Measurements from ENCODE around the gene RGS11.

RGS11 gene

GRCh38 chr16:265002-265529 is 10.7 kb downstream of the RGS11 start:
- CTCF ChIA-PET: interaction anchor here (1.0 kb wide), 1 partner anchor 16 kb away, joined by 3 read pairs; no protein-coding TSS in a partner anchor
- no peak for TF ChIP-seq CTCF (conservative IDR thresholded peaks at IDR 0.05; ENCODE audit: low read depth)
- H3K27ac ChIP-seq: peak overlapping the region; percentile 48
- POLR2A ChIA-PET (ENCODE audit: low non-redundant PET): interaction anchor here (0.6 kb wide), 1 partner anchor 89 kb away, joined by 3 read pairs; no protein-coding TSS in a partner anchor
- no peak for DNase-seq (ENCODE audit: low spot score)

GRCh38 chr16:264440-264951 is 11.2 kb downstream of the RGS11 start:
- CTCF ChIA-PET: interaction anchor here (1.0 kb wide), 1 partner anchor 15 kb away, joined by 3 read pairs; no protein-coding TSS in a partner anchor
- POLR2A ChIA-PET (ENCODE audit: low non-redundant PET): no interaction called here
- no peak for TF ChIP-seq CTCF (conservative IDR thresholded peaks at IDR 0.05; ENCODE audit: low read depth)
- DNase-seq (ENCODE audit: low spot score): no peak
- H3K27ac ChIP-seq: no peak overlapping the region

DNA sequence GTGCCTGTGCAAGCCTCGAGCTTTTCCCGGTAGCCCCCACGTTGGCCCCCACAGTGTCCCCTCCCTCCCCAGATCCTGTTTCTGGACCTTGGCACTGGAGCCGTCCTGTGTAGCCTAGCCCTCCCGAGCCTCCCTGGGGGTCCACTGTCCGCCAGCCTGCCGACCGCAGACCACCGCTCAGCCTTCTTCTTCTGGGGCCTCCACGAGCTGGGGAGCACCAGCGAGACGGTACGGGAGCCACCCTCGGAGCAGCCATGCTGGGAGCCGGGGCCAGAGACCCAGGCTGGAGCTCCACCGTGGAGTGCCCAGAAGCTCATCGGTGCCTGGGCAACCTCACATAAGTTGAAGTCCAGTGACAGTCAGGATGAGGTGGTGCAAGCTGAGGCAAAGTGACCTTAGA is 11.8 kb downstream of the RGS11 start:
- no peak overlapping the region for H3K27ac ChIP-seq
- TF ChIP-seq CTCF (conservative IDR thresholded peaks at IDR 0.05; ENCODE audit: low read depth): no peak
- ChIA-PET POLR2A (ENCODE audit: low non-redundant PET) (no interaction called here), CTCF (no interaction called here)
- no peak for DNase-seq (ENCODE audit: low spot score)

GRCh38 chr16:263182-263774 is 12.5 kb downstream of the RGS11 start:
- ChIA-PET POLR2A (ENCODE audit: low non-redundant PET) (no interaction called here), CTCF (interaction anchor here (0.7 kb wide), 1 partner anchor 22 kb away, joined by 4 read pairs; no protein-coding TSS in a partner anchor)
- TF ChIP-seq CTCF (conservative IDR thresholded peaks at IDR 0.05; ENCODE audit: low read depth): no peak
- no peak for DNase-seq (ENCODE audit: low spot score)
- H3K27ac ChIP-seq: no peak overlapping the region

DNA sequence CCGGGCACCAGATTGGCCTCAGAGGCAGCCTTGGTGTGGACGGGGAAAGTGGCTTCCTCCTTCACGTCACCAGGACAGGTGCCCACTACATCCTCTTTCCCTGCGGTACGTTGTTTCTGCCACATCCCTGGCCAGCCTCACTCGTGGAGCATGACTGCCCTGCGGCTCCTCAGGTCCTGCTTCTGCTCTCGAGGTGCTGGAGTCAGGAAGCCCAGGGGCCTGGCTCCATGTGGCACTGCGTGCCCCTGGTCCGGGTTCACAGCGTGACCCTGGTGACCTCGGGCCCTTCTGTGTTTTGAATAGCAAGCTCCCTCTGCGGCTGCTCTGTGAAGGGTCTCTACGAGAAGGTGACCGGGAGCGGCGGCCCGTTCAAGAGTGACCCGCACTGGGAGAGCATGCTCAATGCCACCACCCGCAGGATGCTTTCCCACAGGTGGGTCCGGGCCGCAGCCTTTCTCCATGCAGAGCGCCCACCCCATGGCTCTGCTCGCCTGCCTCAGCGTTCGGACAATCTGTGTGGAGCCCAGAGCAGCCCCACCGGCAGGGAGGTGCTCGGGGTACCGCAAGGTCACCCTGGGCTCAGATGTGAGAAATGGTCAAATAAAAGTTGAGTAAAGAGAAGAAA is 13.5 kb downstream of the RGS11 start:
- ChIA-PET POLR2A (ENCODE audit: low non-redundant PET) (no interaction called here), CTCF (no interaction called here)
- no peak overlapping the region for H3K27ac ChIP-seq
- TF ChIP-seq CTCF (conservative IDR thresholded peaks at IDR 0.05; ENCODE audit: low read depth): no peak
- DNase-seq (ENCODE audit: low spot score): no peak

GRCh38 chr16:261031-261691 is 14.6 kb downstream of the RGS11 start:
- no peak for DNase-seq (ENCODE audit: low spot score)
- ChIA-PET POLR2A (ENCODE audit: low non-redundant PET) (no interaction called here), CTCF (no interaction called here)
- TF ChIP-seq CTCF (conservative IDR thresholded peaks at IDR 0.05; ENCODE audit: low read depth): no peak
- H3K27ac ChIP-seq: no peak overlapping the region

All from RWPE1 (cell line).